ENCODE results near the gene MAP4K4.

MAP4K4 gene

GRCh38 chr2:101847661-101848339 is 150.3 kb downstream of the MAP4K4 start:
- no peak overlapping the region for H2BK15ac ChIP-seq (ENCODE audit: low read length)
- no peak overlapping the region for H3K18ac ChIP-seq (ENCODE audit: low read length)
- H3K79me1 ChIP-seq (ENCODE audit: low read depth, low read length): no peaks in the 10 kb centered on the region
- peaks cover 0 to 2% of the 10 kb centered on the region in 2 donors for H3K9me3 ChIP-seq (replicated peaks in 1 of 2; ENCODE audit: control insufficient read depth in 2 of 2, insufficient read depth in 1 of 2, low read depth in 1 of 2, low read length in 2 of 2)
- no CpG with 5 or more reads among the region's 4 CpGs for WGBS, 2 donors (ENCODE audit: extremely low coverage in 2 of 2, insufficient read length in 2 of 2, insufficient replicate concordance in 1 of 2)
- H3K14ac ChIP-seq (ENCODE audit: low read length): no peak overlapping the region
- H3K4me2 ChIP-seq (ENCODE audit: insufficient read depth, low read length, poor library complexity, severe bottlenecking): no peak overlapping the region
- H2BK120ac ChIP-seq (ENCODE audit: low read depth, low read length): no peak overlapping the region
- no peak overlapping the region for H3K4me3 ChIP-seq (ENCODE audit: low read length in 2 of 2)
- no peak overlapping the region for H3K23ac ChIP-seq (ENCODE audit: low read depth, low read length, poor library complexity)
- peaks cover 23 to 99% of the 10 kb centered on the region in 2 donors for H3K36me3 ChIP-seq (replicated peaks in 1 of 2; ENCODE audit: control insufficient read depth in 2 of 2, insufficient read depth in 2 of 2, low read length in 2 of 2)
- H3K27me3 ChIP-seq (ENCODE audit: control insufficient read depth in 3 of 3, insufficient read depth in 3 of 3, low read depth in 1 of 3, low read length in 3 of 3): no peaks in the 10 kb centered on the region
- DNase-seq (ENCODE audit: low spot score): no peak
- no peak overlapping the region for H3K27ac ChIP-seq (replicated peaks; ENCODE audit: low read length)
- no peak overlapping the region for H2AK5ac ChIP-seq (ENCODE audit: low read depth, low read length)
- H3K4ac ChIP-seq (ENCODE audit: low read length): no peak overlapping the region
- H2BK5ac ChIP-seq (ENCODE audit: low read length): no peak overlapping the region
- H3K9ac ChIP-seq (ENCODE audit: low read depth, low read length, poor library complexity): no peak overlapping the region
- no peak overlapping the region for H4K8ac ChIP-seq (ENCODE audit: low read depth, low read length)
- H4K91ac ChIP-seq (ENCODE audit: low read depth, low read length, poor library complexity): no peak overlapping the region
- no peak overlapping the region for H2AFZ ChIP-seq (ENCODE audit: low read length)
- no peak overlapping the region for H2BK12ac ChIP-seq (ENCODE audit: low read length)
- H3K4me1 ChIP-seq (ENCODE audit: control insufficient read depth in 2 of 2, insufficient read depth in 1 of 2, low read depth in 1 of 2, low read length in 2 of 2): peaks cover 0 to 5% of the 10 kb centered on the region in 2 donors

GRCh38 chr2:101848769-101849410 is 151.4 kb downstream of the MAP4K4 start:
- Histone ChIP-seq H2AFZ (ENCODE audit: low read length) (no peak overlapping the region), H3K9me3 (replicated peaks in 1 of 2; ENCODE audit: control insufficient read depth in 2 of 2, insufficient read depth in 1 of 2, low read depth in 1 of 2, low read length in 2 of 2) (peaks cover 0 to 2% of the 10 kb centered on the region in 2 donors), H3K18ac (ENCODE audit: low read length) (no peak overlapping the region), H2BK120ac (ENCODE audit: low read depth, low read length) (no peak overlapping the region), H3K14ac (ENCODE audit: low read length) (no peak overlapping the region), H3K4me1 (ENCODE audit: control insufficient read depth in 2 of 2, insufficient read depth in 1 of 2, low read depth in 1 of 2, low read length in 2 of 2) (no peaks in the 10 kb centered on the region), H3K27me3 (ENCODE audit: control insufficient read depth in 3 of 3, insufficient read depth in 3 of 3, low read depth in 1 of 3, low read length in 3 of 3) (no peaks in the 10 kb centered on the region), H3K36me3 (replicated peaks in 1 of 2; ENCODE audit: control insufficient read depth in 2 of 2, insufficient read depth in 2 of 2, low read length in 2 of 2) (peaks cover 23 to 99% of the 10 kb centered on the region in 2 donors), H2AK5ac (ENCODE audit: low read depth, low read length) (no peak overlapping the region), H2BK5ac (ENCODE audit: low read length) (no peak overlapping the region), H3K79me1 (ENCODE audit: low read depth, low read length) (no peaks in the 10 kb centered on the region), H3K4me3 (ENCODE audit: low read length in 2 of 2) (no peak overlapping the region), H4K91ac (ENCODE audit: low read depth, low read length, poor library complexity) (no peak overlapping the region), H3K4ac (ENCODE audit: low read length) (no peak overlapping the region), H2BK12ac (ENCODE audit: low read length) (no peak overlapping the region), H3K4me2 (ENCODE audit: insufficient read depth, low read length, poor library complexity, severe bottlenecking) (no peak overlapping the region), H3K23ac (ENCODE audit: low read depth, low read length, poor library complexity) (no peak overlapping the region), H4K8ac (ENCODE audit: low read depth, low read length) (no peak overlapping the region), H3K9ac (ENCODE audit: low read depth, low read length, poor library complexity) (no peak overlapping the region), H3K27ac (replicated peaks; ENCODE audit: low read length) (no peak overlapping the region), H2BK15ac (ENCODE audit: low read length) (no peak overlapping the region)
- DNase-seq (ENCODE audit: low spot score): no peak
- no CpG with 5 or more reads among the region's 6 CpGs for WGBS, 2 donors (ENCODE audit: extremely low coverage in 2 of 2, insufficient read length in 2 of 2, insufficient replicate concordance in 1 of 2)

GRCh38 chr2:101850450-101850849 is 152.9 kb downstream of the MAP4K4 start:
- H3K4me3 ChIP-seq (ENCODE audit: low read length in 2 of 2): no peak overlapping the region
- no peak overlapping the region for H2BK12ac ChIP-seq (ENCODE audit: low read length)
- H4K91ac ChIP-seq (ENCODE audit: low read depth, low read length, poor library complexity): no peak overlapping the region
- H3K27ac ChIP-seq (replicated peaks; ENCODE audit: low read length): no peak overlapping the region
- no peak overlapping the region for H3K9ac ChIP-seq (ENCODE audit: low read depth, low read length, poor library complexity)
- no peak overlapping the region for H2BK15ac ChIP-seq (ENCODE audit: low read length)
- no peak overlapping the region for H2AK5ac ChIP-seq (ENCODE audit: low read depth, low read length)
- H3K27me3 ChIP-seq (ENCODE audit: control insufficient read depth in 3 of 3, insufficient read depth in 3 of 3, low read depth in 1 of 3, low read length in 3 of 3): no peaks in the 10 kb centered on the region
- H3K9me3 ChIP-seq (replicated peaks in 1 of 2; ENCODE audit: control insufficient read depth in 2 of 2, insufficient read depth in 1 of 2, low read depth in 1 of 2, low read length in 2 of 2): peaks cover 0 to 2% of the 10 kb centered on the region in 2 donors
- no peak overlapping the region for H3K4ac ChIP-seq (ENCODE audit: low read length)
- H3K79me1 ChIP-seq (ENCODE audit: low read depth, low read length): no peaks in the 10 kb centered on the region
- no peak overlapping the region for H2AFZ ChIP-seq (ENCODE audit: low read length)
- H2BK120ac ChIP-seq (ENCODE audit: low read depth, low read length): no peak overlapping the region
- no peak overlapping the region for H4K8ac ChIP-seq (ENCODE audit: low read depth, low read length)
- no peaks in the 10 kb centered on the region for H3K4me1 ChIP-seq (ENCODE audit: control insufficient read depth in 2 of 2, insufficient read depth in 1 of 2, low read depth in 1 of 2, low read length in 2 of 2)
- H3K14ac ChIP-seq (ENCODE audit: low read length): no peak overlapping the region
- DNase-seq (ENCODE audit: low spot score): no peak
- WGBS, 2 donors (ENCODE audit: extremely low coverage in 2 of 2, insufficient read length in 2 of 2, insufficient replicate concordance in 1 of 2): no CpG with 5 or more reads among the region's 2 CpGs
- H2BK5ac ChIP-seq (ENCODE audit: low read length): no peak overlapping the region
- no peak overlapping the region for H3K4me2 ChIP-seq (ENCODE audit: insufficient read depth, low read length, poor library complexity, severe bottlenecking)
- no peak overlapping the region for H3K23ac ChIP-seq (ENCODE audit: low read depth, low read length, poor library complexity)
- H3K18ac ChIP-seq (ENCODE audit: low read length): no peak overlapping the region
- H3K36me3 ChIP-seq (replicated peaks in 1 of 2; ENCODE audit: control insufficient read depth in 2 of 2, insufficient read depth in 2 of 2, low read length in 2 of 2): peaks cover 11 to 99% of the 10 kb centered on the region in 2 donors

GRCh38 chr2:101850991-101851390 is 153.5 kb downstream of the MAP4K4 start:
- H3K4me1 ChIP-seq (ENCODE audit: control insufficient read depth in 2 of 2, insufficient read depth in 1 of 2, low read depth in 1 of 2, low read length in 2 of 2): no peaks in the 10 kb centered on the region
- no peak overlapping the region for H3K23ac ChIP-seq (ENCODE audit: low read depth, low read length, poor library complexity)
- no peak overlapping the region for H3K18ac ChIP-seq (ENCODE audit: low read length)
- no peak overlapping the region for H4K91ac ChIP-seq (ENCODE audit: low read depth, low read length, poor library complexity)
- no peak overlapping the region for H3K4me3 ChIP-seq (ENCODE audit: low read length in 2 of 2)
- no peak overlapping the region for H4K8ac ChIP-seq (ENCODE audit: low read depth, low read length)
- no peaks in the 10 kb centered on the region for H3K27me3 ChIP-seq (ENCODE audit: control insufficient read depth in 3 of 3, insufficient read depth in 3 of 3, low read depth in 1 of 3, low read length in 3 of 3)
- no peak overlapping the region for H3K4me2 ChIP-seq (ENCODE audit: insufficient read depth, low read length, poor library complexity, severe bottlenecking)
- no CpG with 5 or more reads among the region's 2 CpGs for WGBS, 2 donors (ENCODE audit: extremely low coverage in 2 of 2, insufficient read length in 2 of 2, insufficient replicate concordance in 1 of 2)
- H3K27ac ChIP-seq (replicated peaks; ENCODE audit: low read length): no peak overlapping the region
- H2AK5ac ChIP-seq (ENCODE audit: low read depth, low read length): no peak overlapping the region
- no peak overlapping the region for H2BK5ac ChIP-seq (ENCODE audit: low read length)
- no peak overlapping the region for H3K9ac ChIP-seq (ENCODE audit: low read depth, low read length, poor library complexity)
- H3K36me3 ChIP-seq (replicated peaks in 1 of 2; ENCODE audit: control insufficient read depth in 2 of 2, insufficient read depth in 2 of 2, low read length in 2 of 2): peaks cover 15 to 99% of the 10 kb centered on the region in 2 donors
- H3K14ac ChIP-seq (ENCODE audit: low read length): no peak overlapping the region
- H3K9me3 ChIP-seq (replicated peaks in 1 of 2; ENCODE audit: control insufficient read depth in 2 of 2, insufficient read depth in 1 of 2, low read depth in 1 of 2, low read length in 2 of 2): peaks cover 0 to 2% of the 10 kb centered on the region in 2 donors
- no peak overlapping the region for H2BK12ac ChIP-seq (ENCODE audit: low read length)
- H2AFZ ChIP-seq (ENCODE audit: low read length): no peak overlapping the region
- H3K79me1 ChIP-seq (ENCODE audit: low read depth, low read length): no peaks in the 10 kb centered on the region
- no peak for DNase-seq (ENCODE audit: low spot score)
- H2BK120ac ChIP-seq (ENCODE audit: low read depth, low read length): no peak overlapping the region
- H3K4ac ChIP-seq (ENCODE audit: low read length): no peak overlapping the region
- no peak overlapping the region for H2BK15ac ChIP-seq (ENCODE audit: low read length)
